ENCODE data around the gene CLEC16A.

The CLEC16A gene

DNA sequence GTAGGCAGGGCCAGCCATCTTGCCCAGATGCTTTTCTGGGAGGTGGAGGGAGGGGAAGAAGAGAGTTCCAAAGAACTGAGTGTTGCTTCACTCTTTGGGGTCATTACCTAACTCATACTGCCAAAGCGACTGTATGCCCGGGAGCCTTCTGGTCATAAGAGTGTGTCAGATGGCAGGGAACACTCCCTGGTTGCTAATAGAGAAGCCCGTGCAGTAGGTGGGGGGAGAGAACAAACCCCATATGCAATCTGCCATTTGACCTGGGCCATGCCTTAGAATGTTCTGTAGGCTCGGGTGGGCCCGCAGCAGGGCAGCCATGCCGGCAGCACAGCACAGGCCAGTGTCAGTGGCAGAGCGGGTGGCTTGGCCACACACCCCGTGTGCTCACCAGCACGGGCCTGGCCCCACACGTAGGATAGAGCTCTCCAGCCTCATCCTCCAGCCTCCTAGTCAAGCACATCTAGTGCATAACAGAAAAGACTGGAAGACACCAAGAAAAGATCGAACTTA lies 191.2 kb downstream of the CLEC16A start:
- Mint-ChIP-seq H3K4me3 (no peak overlapping the region), H3K27ac (no peak overlapping the region), H3K27me3 (no peaks in the 10 kb centered on the region), H3K9me3 (no peaks in the 10 kb centered on the region), H3K36me3 (ENCODE audit: insufficient read depth) (peaks cover 9% of the 10 kb centered on the region), H3K4me1 (ENCODE audit: low read depth in 2 of 2) (peaks cover 7 to 9% of the 10 kb centered on the region in 2 donors)
- DNase-seq (no peak), ATAC-seq (replicated peaks) (no peak)

- no peak for ATAC-seq (replicated peaks)
- no peaks in the 10 kb centered on the region for H3K9me3 Mint-ChIP-seq
- no peak for DNase-seq
- peaks cover 7 to 9% of the 10 kb centered on the region in 2 donors for H3K4me1 Mint-ChIP-seq (ENCODE audit: low read depth in 2 of 2)
- H3K27ac Mint-ChIP-seq: no peak overlapping the region
- no peak overlapping the region for H3K4me3 Mint-ChIP-seq
- H3K36me3 Mint-ChIP-seq (ENCODE audit: insufficient read depth): peaks cover 9% of the 10 kb centered on the region
- no peaks in the 10 kb centered on the region for H3K27me3 Mint-ChIP-seq
Observed at GRCh38 chr16:11136600-11136999, 192.2 kb downstream of the CLEC16A start.

- ATAC-seq (replicated peaks): no peak
- Mint-ChIP-seq H3K4me3 (no peak overlapping the region), H3K27me3 (no peaks in the 10 kb centered on the region), H3K36me3 (ENCODE audit: insufficient read depth) (peaks cover 6% of the 10 kb centered on the region), H3K27ac (no peak overlapping the region), H3K4me1 (ENCODE audit: low read depth in 2 of 2) (peaks cover 9 to 12% of the 10 kb centered on the region in 2 donors), H3K9me3 (no peaks in the 10 kb centered on the region)
- no peak for DNase-seq
Observed at GRCh38 chr16:11138022-11138768, 193.8 kb downstream of the CLEC16A start.

DNA sequence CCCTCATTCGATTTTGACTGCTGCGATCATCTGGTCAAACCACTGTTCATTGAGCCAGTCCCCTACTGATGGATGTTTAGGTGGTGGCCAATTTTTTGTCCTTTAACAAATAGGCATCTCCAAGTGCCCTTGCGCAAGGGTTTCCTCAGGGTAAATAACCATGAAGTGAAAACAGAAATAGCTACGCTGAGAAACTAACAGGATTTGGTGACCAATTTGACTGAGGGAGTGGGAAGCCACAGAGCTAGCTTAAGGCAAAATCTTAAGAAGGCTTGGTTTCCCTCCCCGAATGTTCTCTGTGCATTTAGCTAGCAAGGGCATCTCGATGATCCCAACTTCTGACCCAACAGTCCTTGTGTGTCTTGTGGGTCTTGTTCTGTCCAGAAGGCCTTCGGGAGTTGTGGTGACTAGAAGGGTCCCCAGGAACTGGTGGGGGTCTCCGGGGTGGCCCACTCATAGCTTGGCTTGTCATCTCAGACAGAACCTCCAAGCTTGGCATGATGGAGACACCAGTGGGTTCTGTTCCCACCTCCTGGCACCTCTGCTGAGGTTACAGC lies 194.5 kb downstream of the CLEC16A start:
- H3K4me1 Mint-ChIP-seq (ENCODE audit: low read depth in 2 of 2): peaks cover 9 to 12% of the 10 kb centered on the region in 2 donors
- ATAC-seq (replicated peaks) (no peak), DNase-seq (no peak)
- no peaks in the 10 kb centered on the region for H3K9me3 Mint-ChIP-seq
- H3K27me3 Mint-ChIP-seq: no peaks in the 10 kb centered on the region
- H3K36me3 Mint-ChIP-seq (ENCODE audit: insufficient read depth): peaks cover 6% of the 10 kb centered on the region
- H3K27ac Mint-ChIP-seq: peak overlapping the region; percentile 10 to 78
- no peak overlapping the region for H3K4me3 Mint-ChIP-seq

GRCh38 chr16:11139326-11140097 lies 195.1 kb downstream of the CLEC16A start:
- H3K4me1 Mint-ChIP-seq (ENCODE audit: low read depth in 2 of 2): peaks cover 9 to 12% of the 10 kb centered on the region in 2 donors
- ATAC-seq (replicated peaks) (no peak), DNase-seq (no peak)
- H3K9me3 Mint-ChIP-seq: no peaks in the 10 kb centered on the region
- H3K27me3 Mint-ChIP-seq: no peaks in the 10 kb centered on the region
- H3K4me3 Mint-ChIP-seq: no peak overlapping the region
- H3K36me3 Mint-ChIP-seq (ENCODE audit: insufficient read depth): peaks cover 6% of the 10 kb centered on the region
- H3K27ac Mint-ChIP-seq: peak overlapping the region; percentile 10 to 78

GRCh38 chr16:11140098-11140375 lies 195.7 kb downstream of the CLEC16A start:
- Mint-ChIP-seq H3K27me3 (no peaks in the 10 kb centered on the region), H3K4me3 (no peak overlapping the region), H3K36me3 (ENCODE audit: insufficient read depth) (peaks cover 6% of the 10 kb centered on the region), H3K4me1 (ENCODE audit: low read depth in 2 of 2) (peaks cover 9 to 12% of the 10 kb centered on the region in 2 donors), H3K27ac (peak overlapping the region in 1 of 2 donors; percentile 35), H3K9me3 (no peaks in the 10 kb centered on the region)
- ATAC-seq (replicated peaks) (no peak), DNase-seq (no peak)

GRCh38 chr16:11140466-11140865 lies 196.1 kb downstream of the CLEC16A start:
- no peaks in the 10 kb centered on the region for H3K9me3 Mint-ChIP-seq
- H3K4me3 Mint-ChIP-seq: no peak overlapping the region
- DNase-seq: no peak
- no peak for ATAC-seq (replicated peaks)
- H3K27me3 Mint-ChIP-seq: no peaks in the 10 kb centered on the region
- H3K36me3 Mint-ChIP-seq (ENCODE audit: insufficient read depth): peaks cover 6% of the 10 kb centered on the region
- peak overlapping the region in 1 of 2 donors; percentile 35 for H3K27ac Mint-ChIP-seq
- H3K4me1 Mint-ChIP-seq (ENCODE audit: low read depth in 2 of 2): peaks cover 9 to 12% of the 10 kb centered on the region in 2 donors

GRCh38 chr16:11140867-11141266 lies 196.5 kb downstream of the CLEC16A start:
- no peak overlapping the region for H3K4me3 Mint-ChIP-seq
- H3K27me3 Mint-ChIP-seq: no peaks in the 10 kb centered on the region
- H3K4me1 Mint-ChIP-seq (ENCODE audit: low read depth in 2 of 2): peaks cover 9 to 12% of the 10 kb centered on the region in 2 donors
- no peaks in the 10 kb centered on the region for H3K9me3 Mint-ChIP-seq
- peaks cover 6% of the 10 kb centered on the region for H3K36me3 Mint-ChIP-seq (ENCODE audit: insufficient read depth)
- DNase-seq (no peak), ATAC-seq (replicated peaks) (no peak)
- peak overlapping the region in 1 of 2 donors; percentile 35 for H3K27ac Mint-ChIP-seq

- no peaks in the 10 kb centered on the region for H3K9me3 Mint-ChIP-seq
- peak overlapping the region in 1 of 2 donors; percentile 66 for H3K27ac Mint-ChIP-seq
- H3K27me3 Mint-ChIP-seq: no peaks in the 10 kb centered on the region
- ATAC-seq (replicated peaks) (no peak), DNase-seq (no peak)
- peaks cover 6% of the 10 kb centered on the region for H3K36me3 Mint-ChIP-seq (ENCODE audit: insufficient read depth)
- H3K4me3 Mint-ChIP-seq: no peak overlapping the region
- peaks cover 9 to 12% of the 10 kb centered on the region in 2 donors for H3K4me1 Mint-ChIP-seq (ENCODE audit: low read depth in 2 of 2)
Observed at GRCh38 chr16:11141409-11142260, 197.3 kb downstream of the CLEC16A start.

GRCh38 chr16:11142261-11142630 lies 197.9 kb downstream of the CLEC16A start:
- no peak overlapping the region for H3K27ac Mint-ChIP-seq
- peaks cover under 1% of the 10 kb centered on the region for H3K36me3 Mint-ChIP-seq (ENCODE audit: insufficient read depth)
- no peaks in the 10 kb centered on the region for H3K9me3 Mint-ChIP-seq
- ATAC-seq (replicated peaks): no peak
- H3K27me3 Mint-ChIP-seq: no peaks in the 10 kb centered on the region
- DNase-seq: no peak
- peaks cover 9 to 12% of the 10 kb centered on the region in 2 donors for H3K4me1 Mint-ChIP-seq (ENCODE audit: low read depth in 2 of 2)
- H3K4me3 Mint-ChIP-seq: no peak overlapping the region

- H3K4me3 Mint-ChIP-seq: no peak overlapping the region
- ATAC-seq (replicated peaks) (no peak), DNase-seq (no peak)
- H3K27me3 Mint-ChIP-seq: no peaks in the 10 kb centered on the region
- H3K27ac Mint-ChIP-seq: no peak overlapping the region
- H3K9me3 Mint-ChIP-seq: no peaks in the 10 kb centered on the region
- no peaks in the 10 kb centered on the region for H3K36me3 Mint-ChIP-seq (ENCODE audit: insufficient read depth)
- peaks cover 5 to 8% of the 10 kb centered on the region in 2 donors for H3K4me1 Mint-ChIP-seq (ENCODE audit: low read depth in 2 of 2)
Observed at GRCh38 chr16:11142951-11143350, 198.6 kb downstream of the CLEC16A start.

DNA sequence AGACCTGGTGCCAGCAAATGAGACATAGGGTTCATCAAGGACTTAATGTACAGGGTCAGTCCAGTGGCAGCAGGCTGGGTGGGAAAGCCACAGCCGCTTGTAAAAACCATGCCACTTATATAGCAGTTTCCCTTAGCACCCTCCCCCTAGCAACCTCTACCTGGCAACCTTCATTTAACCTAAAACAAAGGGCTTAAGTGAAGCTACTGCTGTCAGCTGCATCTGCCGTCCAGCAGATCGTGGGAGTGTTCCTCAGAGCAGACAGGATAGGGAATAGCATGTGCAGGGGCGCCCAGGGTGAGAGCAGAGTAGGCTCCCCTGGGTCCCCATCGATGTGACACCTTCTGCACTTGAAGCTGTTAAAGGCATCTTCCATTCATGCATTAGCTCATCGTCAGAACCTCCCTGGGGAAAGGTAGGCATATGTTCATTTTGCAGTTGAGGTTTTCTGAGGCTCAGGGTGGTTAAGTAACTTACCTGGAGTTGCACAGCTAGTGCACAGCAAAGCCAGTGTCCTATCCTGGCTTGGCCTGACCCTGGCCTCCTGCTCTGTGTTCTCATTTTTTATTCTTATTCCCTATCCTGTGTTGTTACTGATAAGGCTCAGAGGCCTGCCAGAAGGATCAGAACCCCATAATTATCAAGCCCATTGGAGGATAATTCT lies 199.1 kb downstream of the CLEC16A start:
- no peak for DNase-seq

DNA sequence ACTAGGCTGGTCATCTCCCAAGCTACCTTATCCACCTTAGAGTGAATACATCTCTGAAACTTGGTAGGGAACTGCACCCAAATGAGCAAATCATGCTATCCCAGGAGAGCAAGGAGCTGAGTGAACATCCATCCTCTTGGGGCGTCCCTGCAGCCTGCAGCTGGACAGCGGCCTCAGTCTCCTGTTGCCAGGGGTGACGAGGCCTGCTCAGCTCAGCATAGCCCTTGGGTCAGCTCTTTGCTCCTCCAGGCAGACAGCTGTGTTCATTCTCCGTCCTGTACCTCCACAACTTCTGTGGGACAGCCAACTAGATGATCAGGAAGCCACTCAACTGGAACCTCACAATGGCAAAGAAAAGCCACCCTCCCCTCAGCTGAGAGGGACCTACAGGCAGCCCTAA lies 199.8 kb downstream of the CLEC16A start:
- Mint-ChIP-seq H3K9me3 (no peaks in the 10 kb centered on the region), H3K27ac (no peak overlapping the region), H3K4me3 (no peak overlapping the region), H3K27me3 (no peaks in the 10 kb centered on the region), H3K36me3 (ENCODE audit: insufficient read depth) (no peaks in the 10 kb centered on the region), H3K4me1 (ENCODE audit: low read depth in 2 of 2) (peaks cover 3 to 5% of the 10 kb centered on the region in 2 donors)
- ATAC-seq (replicated peaks) (no peak), DNase-seq (no peak)

More for the DNA sequence above, 199.1 kb downstream of the CLEC16A start:
- Mint-ChIP-seq H3K4me1 (ENCODE audit: low read depth in 2 of 2) (peaks cover 3 to 5% of the 10 kb centered on the region in 2 donors), H3K27ac (no peak overlapping the region), H3K9me3 (no peaks in the 10 kb centered on the region), H3K27me3 (no peaks in the 10 kb centered on the region), H3K4me3 (no peak overlapping the region), H3K36me3 (ENCODE audit: insufficient read depth) (no peaks in the 10 kb centered on the region)
- ATAC-seq (replicated peaks): no peak

All from effector memory CD8-positive, alpha-beta T cell (primary cell).